Thoracic aorta (tissue), 2 donors: ENCODE measurements around the gene BMP6. TPM values are rescaled to one million over a fixed set of nuclear protein-coding genes. Genes with fewer than 3 reads are reported as not detected.
"Not testable (repeated sequence)": the region's sequence is repeated elsewhere in the genome, so short reads cannot be mapped to it uniquely, and the experiment has no call there.

Experiments
- ATAC-seq: fragments of 150-250 bp; one replicate; pipeline ENCODE4 v1.8.0; 2017; ENCODE audit warnings: low read depth; ENCODE audit not compliant: insufficient number of reproducible peaks, low FRiP score
- DNase-seq: peaks from one replicate; pipeline ENCODE4 v3.0.0-alpha.2; 2020; ENCODE audit warnings: low spot score
- H3K27ac ChIP-seq, 2 donors: fragments of 200-600 bp; sonication (generic); 1 replicate in 1 of 2; 2 replicates in 1 of 2; pipeline ENCODE4 v1.5.1; 2016; ENCODE audit warnings: mild to moderate bottlenecking in 2 of 2, moderate library complexity in 2 of 2
- H3K27me3 ChIP-seq: fragments of 200-600 bp; sonication (generic); replicated peaks from 2 replicates; pipeline ENCODE4 v1.6.0; 2016; ENCODE audit warnings: mild to moderate bottlenecking; ENCODE audit not compliant: insufficient read depth
- H3K36me3 ChIP-seq: fragments of 200-600 bp; sonication (generic); one replicate; pipeline ENCODE4 v1.5.1; 2016
- H3K4me1 ChIP-seq, 2 donors: fragments of 200-600 bp; sonication (generic); 1 replicate in 1 of 2; 2 replicates in 1 of 2; pipeline versions ENCODE4 v1.5.1 to v1.6.0; 2016; ENCODE audit warnings: low read depth in 2 of 2, mild to moderate bottlenecking in 1 of 2; ENCODE audit not compliant: control insufficient read depth in 1 of 2
- H3K4me3 ChIP-seq: fragments of 200-600 bp; sonication (generic); 2 replicates; pipeline ENCODE4 v1.5.1; 2016; ENCODE audit warnings: mild to moderate bottlenecking
- H3K9me3 ChIP-seq: fragments of 200-600 bp; sonication (generic); 2 replicates; pipeline ENCODE4 v1.5.1; 2016
- CTCF ChIP-seq: fragments of 200-600 bp; sonication (generic); IDR thresholded peaks from one replicate; pipeline ENCODE4 v1.5.1; 2019; ENCODE audit warnings: antibody characterized with exemption
- total RNA-seq, 2 donors: library from RNA; depleted of rRNA; stranded (reverse); fragments of >200 nt; gene quantifications; one replicate each; pipeline versions ENCODE4 v1.1.0 to v1.2.3, GENCODE V29; 2016

The BMP6 gene
- total RNA-seq, 2 donors from 2014 or later, result 4.7 TPM

- no peaks in the 10 kb centered on the region for H3K4me1 ChIP-seq
- H3K4me3 ChIP-seq, result no peak overlapping the region
- no peak overlapping the region for H3K27ac ChIP-seq
- H3K36me3 ChIP-seq, result peaks cover 69% of the 10 kb centered on the region
- H3K9me3 ChIP-seq, result no peaks in the 10 kb centered on the region
- no peak for DNase-seq
- TF ChIP-seq CTCF, result no peak
- H3K27me3 ChIP-seq, result no peaks in the 10 kb centered on the region
- ATAC-seq, result no peak
Measured at GRCh38 chr6:7891078-7891872, 165.4 kb downstream of the BMP6 start.

- H3K4me1 ChIP-seq, DNase-seq, H3K27me3 ChIP-seq, H3K27ac ChIP-seq, H3K9me3 ChIP-seq, ATAC-seq, H3K4me3 ChIP-seq: not testable (repeated sequence)
- peaks cover 70% of the 10 kb centered on the region for H3K36me3 ChIP-seq
Measured at GRCh38 chr6:7892367-7892766, 166.5 kb downstream of the BMP6 start.

GRCh38 chr6:7893342-7893741, 167.4 kb downstream of the BMP6 start:
- no peak for ATAC-seq

GRCh38 chr6:7894262-7895124, 168.6 kb downstream of the BMP6 start:
- TF ChIP-seq CTCF, result no peak
- Histone ChIP-seq H3K4me1 (no peaks in the 10 kb centered on the region), H3K9me3 (no peaks in the 10 kb centered on the region), H3K27ac (no peak overlapping the region), H3K4me3 (no peak overlapping the region), H3K36me3 (peaks cover 69% of the 10 kb centered on the region), H3K27me3 (no peaks in the 10 kb centered on the region)
- no peak for DNase-seq
- ATAC-seq, result no peak

More at GRCh38 chr6:7893342-7893741, 167.4 kb downstream of the BMP6 start:
- no peak for DNase-seq
- peaks cover 70% of the 10 kb centered on the region for H3K36me3 ChIP-seq
- no peaks in the 10 kb centered on the region for H3K27me3 ChIP-seq
- H3K4me3 ChIP-seq, result no peak overlapping the region
- no peaks in the 10 kb centered on the region for H3K4me1 ChIP-seq
- TF ChIP-seq CTCF, result no peak
- H3K27ac ChIP-seq, result no peak overlapping the region
- no peaks in the 10 kb centered on the region for H3K9me3 ChIP-seq

- Histone ChIP-seq H3K27ac (no peak overlapping the region), H3K4me3 (no peak overlapping the region), H3K4me1 (no peaks in the 10 kb centered on the region), H3K36me3 (peaks cover 63% of the 10 kb centered on the region), H3K27me3 (no peaks in the 10 kb centered on the region), H3K9me3 (no peaks in the 10 kb centered on the region)
- ATAC-seq (no peak), DNase-seq (no peak)
- no peak for TF ChIP-seq CTCF
Measured at GRCh38 chr6:7895125-7895423, 169.2 kb downstream of the BMP6 start.
